GOT3 (cell line): ENCODE results near the gene AQP3.
"Not testable (repeated sequence)": the region's sequence is repeated elsewhere in the genome, so short reads cannot be mapped to it uniquely, and the experiment has no call there.

Experiments used
- DNase-seq: peaks from one replicate; lab custom pipeline; 2025; ENCODE audit warnings: mixed read lengths; lab: John Stamatoyannopoulos, UW

AQP3 gene

GRCh38 chr9:33414889-33415500 lies 32.4 kb downstream of the AQP3 start:
- DNase-seq = no peak

- no peak for DNase-seq
These were observed 33.1 kb downstream of the AQP3 start for GRCh38 chr9:33414268-33414667.

- DNase-seq = no peak
These were observed 39.3 kb downstream of the AQP3 start for GRCh38 chr9:33408087-33408486.

- no peak for DNase-seq
These were observed 40.3 kb downstream of the AQP3 start for GRCh38 chr9:33407061-33407460.

- DNase-seq = no peak
These were observed 42.5 kb downstream of the AQP3 start for GRCh38 chr9:33404788-33405362.

- no peak for DNase-seq
These were observed 43.2 kb downstream of the AQP3 start for GRCh38 chr9:33403941-33404787.

- not testable (repeated sequence) for DNase-seq
These were observed 45.0 kb downstream of the AQP3 start, which contains the start of gene AQP7 for GRCh38 chr9:33402371-33402770. Gene AQP7, minus strand, starts transcription at chr9:33402568. Its CDS starts 1,306 bp downstream, at chr9:33401262.

GRCh38 chr9:33401809-33402208 lies 45.6 kb downstream of the AQP3 start:
- DNase-seq = not testable (repeated sequence)

- DNase-seq = not testable (repeated sequence)
These were observed 48.3 kb downstream of the AQP3 start for GRCh38 chr9:33399047-33399446.

GRCh38 chr9:33397801-33398200 lies 49.6 kb downstream of the AQP3 start:
- DNase-seq = not testable (repeated sequence)

GRCh38 chr9:33395159-33395879 lies 52.1 kb downstream of the AQP3 start:
- DNase-seq = not testable (repeated sequence)

- not testable (repeated sequence) for DNase-seq
These were observed 53.4 kb downstream of the AQP3 start for GRCh38 chr9:33393986-33394385.

GRCh38 chr9:33393581-33393980 lies 53.8 kb downstream of the AQP3 start:
- no peak for DNase-seq

GRCh38 chr9:33392591-33393021 lies 54.8 kb downstream of the AQP3 start:
- DNase-seq = not testable (repeated sequence)
